Inflammatory macrophage treated with lipopolysaccharide for 1 hour (primary cell): ENCODE measurements around the gene ZCWPW1.
"Not testable (repeated sequence)": the region's sequence is repeated elsewhere in the genome, so short reads cannot be mapped to it uniquely, and the experiment has no call there.

Experiments
- DNase-seq, 2 donors: peaks; one replicate each; pipeline ENCODE4 v3.0.0-alpha.2; 2020 to 2022

Gene ZCWPW1

DNA sequence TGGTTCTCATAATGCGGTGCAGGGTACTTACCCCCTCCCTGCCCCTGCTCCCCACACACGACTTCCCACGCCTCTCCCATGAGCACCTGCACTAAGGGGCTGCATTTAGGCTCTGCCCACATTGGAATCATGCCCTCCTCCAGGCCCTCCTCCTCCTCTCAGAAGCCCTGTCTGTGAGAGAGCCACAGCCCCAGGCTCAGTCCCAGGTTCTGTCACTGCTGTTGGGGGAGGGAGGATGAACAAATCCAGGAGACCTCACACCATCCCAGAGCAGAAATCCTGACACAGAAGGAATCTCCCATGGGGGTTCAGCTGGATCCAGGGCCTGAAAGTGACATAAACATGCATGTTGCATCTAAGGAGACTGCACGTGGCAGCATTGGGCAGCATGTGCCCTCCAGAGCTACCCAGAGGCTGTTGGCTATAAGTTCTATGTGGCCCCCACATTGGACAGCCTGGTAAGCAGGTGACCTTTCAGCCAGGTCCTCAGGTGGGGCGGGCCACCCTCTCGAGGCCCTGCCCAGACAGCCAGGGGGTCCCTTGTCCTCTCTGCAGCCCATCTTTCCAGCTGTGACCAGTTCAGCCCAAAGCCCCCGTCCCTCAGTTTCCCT lies 56.8 kb downstream of the ZCWPW1 start:
- peak in 1 of 2 donors; percentile 85 for DNase-seq

DNA sequence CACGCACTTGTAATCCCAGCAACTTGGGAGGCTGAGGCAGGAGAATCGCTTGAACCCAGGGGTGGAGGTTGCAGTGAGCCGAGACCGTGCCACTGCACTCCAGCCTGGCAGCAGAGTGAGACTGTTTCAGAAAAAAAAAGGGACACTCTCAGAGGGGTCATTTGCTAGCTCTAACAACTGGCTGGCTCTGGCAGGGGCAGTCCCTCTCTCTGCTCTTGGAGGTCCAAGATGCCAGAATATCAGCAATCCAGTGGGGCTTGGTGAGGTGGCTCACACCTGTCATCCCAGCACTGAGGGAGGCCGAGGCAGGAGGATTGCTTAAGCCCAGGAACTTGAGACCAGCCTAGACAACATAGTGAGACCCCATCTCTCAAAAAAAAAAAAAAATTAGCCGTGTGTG lies 57.8 kb downstream of the ZCWPW1 start:
- DNase-seq = no peak

DNA sequence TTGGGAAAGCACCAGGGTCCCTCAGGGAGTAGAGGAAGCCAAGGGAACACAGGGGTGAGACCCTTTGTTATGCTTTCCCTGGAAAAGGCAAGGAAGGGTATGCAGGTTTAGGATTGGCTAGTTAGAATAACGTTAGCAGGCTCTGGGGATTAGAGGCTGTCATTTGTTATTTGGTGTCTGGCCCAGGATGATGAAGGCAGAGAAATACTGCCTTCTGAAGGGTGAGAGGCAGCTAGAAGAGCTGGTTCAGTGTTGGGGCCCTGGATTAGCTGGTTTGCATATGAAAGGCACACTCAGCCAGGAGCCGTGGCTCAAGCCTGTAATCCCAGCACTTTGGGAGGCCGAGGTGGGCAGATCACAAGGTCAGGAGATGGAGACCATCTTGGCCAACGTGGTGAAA lies 58.2 kb downstream of the ZCWPW1 start:
- DNase-seq = no peak

DNA sequence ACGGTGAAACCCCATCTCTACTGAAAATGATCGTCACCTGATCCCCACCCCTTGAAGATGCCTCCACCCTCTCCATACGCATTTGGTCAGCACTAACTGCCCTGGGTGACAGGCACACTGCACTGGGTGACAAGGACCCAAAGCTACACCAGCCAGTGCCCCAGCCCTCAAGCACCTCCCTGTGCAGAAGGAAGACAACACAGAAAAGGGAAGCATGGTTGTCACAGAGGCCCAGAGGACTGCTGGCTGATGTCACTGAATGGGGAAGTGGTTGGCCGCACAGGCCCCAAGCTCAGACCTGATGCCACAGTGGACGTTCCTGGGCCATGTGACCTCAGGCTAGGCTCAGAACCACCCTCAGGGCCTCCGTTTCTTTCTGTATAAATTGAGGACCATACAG lies 59.4 kb downstream of the ZCWPW1 start:
- DNase-seq = peak; percentile 92 to 98

DNA sequence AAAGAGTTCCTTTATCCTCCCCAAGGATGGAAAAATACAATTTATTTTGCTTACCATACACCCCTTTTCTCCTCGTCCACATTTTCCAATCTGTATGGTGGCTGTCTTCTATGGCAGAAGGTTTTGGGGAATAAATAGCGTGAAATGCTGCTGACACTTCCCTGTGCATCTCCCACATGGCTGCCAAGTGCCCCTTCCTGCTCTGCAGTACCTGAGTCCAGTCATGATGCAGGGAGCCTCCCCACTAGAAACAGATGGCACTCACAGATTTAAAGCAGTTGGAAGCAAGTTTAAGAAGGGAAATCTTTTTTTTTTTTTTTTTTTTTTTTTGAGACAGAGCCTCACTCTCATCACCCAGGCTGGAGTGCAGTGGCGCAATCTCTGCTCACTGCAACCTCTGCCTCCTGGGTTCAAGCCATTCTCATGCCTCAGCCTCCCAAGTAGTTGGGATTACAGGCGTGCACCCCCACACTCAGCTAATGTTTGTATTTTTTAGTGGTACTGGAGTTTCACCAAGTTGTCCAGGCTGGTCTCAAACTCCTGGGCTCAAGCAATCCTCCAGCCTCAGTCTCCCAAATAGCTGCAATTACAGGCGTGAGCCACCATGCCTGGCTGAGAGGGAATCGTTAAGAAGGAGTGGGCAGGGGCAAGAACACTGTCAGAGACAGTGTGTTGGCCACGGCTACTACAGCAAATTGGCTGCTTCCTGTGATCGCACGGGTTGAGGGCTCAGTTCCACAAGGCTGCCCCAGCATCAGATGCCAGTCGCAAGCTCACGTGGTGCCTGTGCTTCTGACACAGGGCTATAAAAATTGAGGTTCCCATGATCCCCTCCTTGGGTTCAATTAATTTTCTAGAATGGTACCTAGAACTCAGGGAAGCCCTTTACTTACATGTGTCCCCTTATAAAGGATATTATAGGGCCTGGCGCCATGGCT lies 60.6 kb downstream of the ZCWPW1 start:
- peak in 1 of 2 donors; percentile 67 for DNase-seq

DNA sequence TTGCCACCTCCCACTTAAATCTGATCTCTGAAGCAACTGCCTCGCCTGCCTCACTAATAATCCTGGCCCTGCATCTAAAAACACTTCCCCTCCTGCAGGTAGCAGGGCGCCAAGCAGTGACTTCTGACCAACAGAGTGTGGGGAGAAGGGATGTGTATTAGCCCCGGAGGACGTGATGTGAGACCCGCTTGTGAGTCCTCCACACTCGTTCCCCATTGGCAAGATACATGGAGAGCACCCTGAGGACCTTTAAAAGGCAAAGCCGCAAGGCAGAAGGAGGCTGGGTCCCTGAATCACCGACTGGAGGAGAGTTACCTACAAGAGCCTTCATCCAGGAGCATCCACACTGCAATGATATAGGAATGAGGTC lies 61.3 kb downstream of the ZCWPW1 start:
- no peak for DNase-seq

DNA sequence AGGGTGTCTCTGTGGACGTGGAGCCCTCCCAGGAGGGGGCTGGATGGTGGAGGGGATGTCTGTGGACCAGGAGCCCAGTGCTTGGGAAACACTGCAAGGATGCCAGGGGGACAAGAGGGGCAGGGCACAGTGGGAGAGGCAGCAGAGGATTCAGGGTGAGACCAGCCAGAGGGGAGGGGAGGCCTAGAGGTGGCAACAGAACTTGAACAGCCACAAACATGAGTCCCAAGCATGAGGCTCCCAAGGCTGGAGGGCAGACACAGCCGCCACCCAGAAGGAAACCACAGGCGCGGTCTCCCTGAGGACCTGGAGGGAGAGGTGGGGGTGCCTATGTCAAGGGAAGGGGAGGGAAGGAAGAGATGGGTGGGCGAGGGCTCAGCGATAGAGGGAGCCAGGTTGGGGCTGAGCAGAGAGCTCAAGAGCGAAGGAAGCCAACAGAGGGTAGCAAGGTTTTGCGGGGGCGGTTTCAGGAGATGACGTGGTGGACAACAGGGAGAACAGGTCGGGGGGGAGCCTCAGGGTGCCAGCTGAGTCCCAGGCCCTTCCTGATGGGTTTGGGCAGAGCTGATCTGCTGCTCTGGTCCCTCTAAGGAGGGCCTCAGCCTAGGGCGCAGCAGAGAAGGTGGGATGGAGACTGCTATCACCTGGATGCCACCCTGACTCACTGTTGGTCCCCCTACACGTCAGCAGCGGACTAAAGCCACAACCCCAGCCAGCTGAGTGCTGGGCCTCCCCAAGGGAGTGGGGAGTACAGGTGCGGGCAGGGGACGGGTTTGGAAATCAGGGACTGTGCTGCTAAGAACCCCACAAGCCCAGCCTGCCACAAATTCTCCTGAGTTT lies 61.9 kb downstream of the ZCWPW1 start:
- no peak for DNase-seq

DNA sequence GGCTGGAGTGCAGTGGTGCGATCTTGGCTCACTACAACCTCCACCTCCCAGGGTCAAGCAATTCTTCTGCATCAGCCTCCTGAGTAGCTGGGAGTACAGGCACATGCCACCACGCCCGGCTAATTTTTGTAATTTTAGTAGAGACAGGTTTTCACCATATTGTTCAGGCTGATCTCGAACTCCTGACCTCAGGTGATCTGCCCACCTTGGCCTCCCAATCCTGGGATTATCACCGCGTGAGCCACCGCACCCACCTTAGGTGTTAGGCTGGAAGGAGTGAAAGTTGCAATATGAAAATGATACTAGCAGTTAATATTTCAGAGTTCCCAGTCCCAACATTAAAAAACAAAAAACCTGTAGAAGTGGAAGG lies 62.5 kb downstream of the ZCWPW1 start:
- DNase-seq = not testable (repeated sequence)

DNA sequence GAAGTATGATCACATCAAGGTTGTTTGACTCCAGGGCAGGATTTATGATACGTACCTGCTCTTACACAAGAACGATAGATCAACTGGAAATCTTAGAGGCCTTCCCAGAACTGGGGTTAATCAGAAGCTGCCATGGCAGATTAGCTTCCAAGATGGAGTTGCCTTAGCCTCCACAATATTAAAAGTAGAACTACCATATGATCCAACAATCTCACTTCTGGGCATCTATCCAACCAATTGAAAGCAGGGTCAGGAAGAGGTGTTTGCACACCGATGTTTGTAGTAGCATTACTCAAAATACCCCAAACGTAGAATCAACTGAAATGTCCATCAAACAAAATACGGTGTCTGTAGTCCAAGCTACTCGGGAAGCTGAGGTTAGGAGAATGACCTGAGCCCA lies 64.0 kb downstream of the ZCWPW1 start:
- DNase-seq = no peak

DNA sequence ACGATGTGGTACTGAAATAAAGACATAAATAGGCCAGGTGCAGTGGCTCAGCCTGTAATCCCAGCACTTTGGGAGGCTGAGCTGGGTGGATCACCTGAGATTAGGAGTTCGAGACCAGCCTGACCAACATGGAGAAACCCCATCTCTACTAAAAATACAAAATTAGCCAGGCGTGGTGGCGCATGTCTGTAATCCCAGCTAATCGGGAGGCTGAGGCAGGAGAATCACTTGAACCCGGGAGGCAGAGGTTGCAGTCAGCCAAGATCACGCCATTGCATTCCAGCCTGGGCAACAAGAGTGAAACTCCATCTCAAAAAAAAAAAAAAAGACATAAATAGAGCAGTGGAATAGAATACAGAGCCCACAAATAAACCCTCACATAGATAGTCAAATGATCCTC lies 64.7 kb downstream of the ZCWPW1 start:
- DNase-seq = not testable (repeated sequence)

DNA sequence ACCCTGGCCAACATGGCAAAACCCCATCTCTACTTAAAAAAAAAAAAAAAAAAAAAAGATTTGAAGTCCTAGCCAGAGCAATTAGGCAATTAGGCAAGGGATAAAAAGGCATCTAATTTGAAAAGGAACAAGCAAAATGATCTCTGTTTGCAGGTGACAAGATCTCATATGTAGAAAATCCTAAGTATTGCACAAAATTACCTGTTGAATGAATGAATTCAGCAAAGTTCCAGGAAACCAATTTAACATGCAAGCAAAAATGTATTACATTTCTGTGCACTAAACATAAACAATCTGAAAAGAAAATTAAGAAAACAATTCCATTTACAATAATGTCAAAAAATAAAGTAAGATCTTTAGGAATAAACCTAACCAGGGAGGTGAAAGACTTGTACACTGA lies 65.4 kb downstream of the ZCWPW1 start:
- DNase-seq = no peak

DNA sequence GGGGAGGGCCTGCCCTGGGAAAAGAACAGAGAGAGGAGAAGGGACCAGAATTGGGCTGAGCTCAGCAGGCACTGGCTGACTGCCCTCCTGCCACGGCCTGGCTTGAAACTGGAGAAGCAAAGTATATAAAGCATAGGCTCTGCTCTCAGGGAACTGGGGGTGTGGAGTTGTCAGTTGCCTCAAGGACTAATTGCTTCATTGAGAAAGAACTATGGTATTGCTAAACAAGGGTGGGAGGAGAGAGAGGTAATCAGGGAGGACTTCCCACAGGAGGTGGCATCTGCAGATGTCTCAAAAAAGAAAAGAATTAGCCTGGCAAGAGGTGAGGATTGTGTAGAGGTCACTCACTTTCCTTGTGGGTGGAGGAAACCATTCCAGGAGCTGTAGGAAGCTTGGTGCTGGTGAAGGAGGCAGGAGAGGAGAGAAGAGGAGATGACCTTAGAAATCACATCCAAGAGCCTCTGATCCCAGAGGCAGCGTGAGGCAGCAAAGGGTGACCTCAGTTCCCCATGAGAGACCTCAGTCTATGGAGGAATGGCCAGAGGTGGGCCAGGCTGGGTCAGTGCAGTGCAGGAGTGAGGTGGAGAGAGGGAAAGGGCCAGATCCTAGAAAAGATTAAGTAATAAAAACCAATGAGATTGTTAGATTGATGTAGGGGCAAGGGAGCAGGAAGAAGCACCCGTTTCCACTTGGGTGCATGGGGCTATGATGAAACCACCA lies 68.2 kb downstream of the ZCWPW1 start:
- DNase-seq = peak; percentile 76 to 89

DNA sequence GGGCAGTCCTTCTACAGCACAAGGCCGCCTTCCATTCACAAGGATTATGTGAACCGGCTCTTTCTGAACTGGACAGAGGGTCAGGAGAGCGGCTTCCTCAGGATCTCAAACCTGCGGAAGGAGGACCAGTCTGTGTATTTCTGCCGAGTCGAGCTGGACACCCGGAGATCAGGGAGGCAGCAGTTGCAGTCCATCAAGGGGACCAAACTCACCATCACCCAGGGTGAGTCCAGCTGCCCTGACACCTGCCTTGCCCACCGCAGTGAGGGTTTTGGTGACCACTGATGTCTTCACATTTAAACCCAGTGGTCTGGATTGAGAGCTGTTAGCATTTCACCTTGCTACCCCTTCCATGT lies 69.7 kb downstream of the ZCWPW1 start:
- no peak for DNase-seq

DNA sequence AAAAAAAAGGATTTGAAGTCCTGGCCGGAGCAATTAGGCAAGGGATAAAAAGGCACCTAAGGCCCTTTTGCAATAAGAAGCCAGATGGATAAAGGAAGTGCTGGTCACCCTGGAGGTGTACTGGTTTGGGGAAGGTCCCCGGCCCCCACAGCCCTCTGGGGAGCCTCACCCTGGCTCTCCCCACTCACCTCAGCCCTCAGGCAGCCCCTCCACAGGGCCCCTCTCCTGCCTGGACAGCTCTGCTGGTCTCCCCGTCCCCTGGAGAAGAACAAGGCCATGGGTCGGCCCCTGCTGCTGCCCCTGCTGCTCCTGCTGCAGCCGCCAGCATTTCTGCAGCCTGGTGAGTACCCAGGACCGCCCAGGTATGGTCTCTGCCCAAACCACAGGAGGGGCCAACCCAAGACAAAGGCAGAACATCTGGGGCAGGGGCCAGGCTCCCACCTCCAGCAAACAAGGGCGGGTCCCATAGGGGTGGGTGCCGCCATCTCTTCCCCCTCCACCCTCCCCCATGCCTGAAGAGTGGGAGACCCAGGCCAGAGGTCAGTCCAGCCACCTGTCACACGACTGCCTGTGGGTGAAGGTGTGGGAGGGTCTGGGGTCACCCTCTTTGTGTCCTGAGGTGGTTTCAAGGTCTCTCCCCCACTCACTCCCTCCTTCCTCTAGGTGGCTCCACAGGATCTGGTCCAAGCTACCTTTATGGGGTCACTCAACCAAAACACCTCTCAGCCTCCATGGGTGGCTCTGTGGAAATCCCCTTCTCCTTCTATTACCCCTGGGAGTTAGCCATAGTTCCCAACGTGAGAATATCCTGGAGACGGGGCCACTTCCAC lies 70.3 kb downstream of the ZCWPW1 start, which contains the start of gene PILRB:
Gene PILRB (plus strand): TSS at position 91 of the 830 bp plus-strand sequence. CDS start 186 bp downstream, at position 277.
- no peak for DNase-seq

DNA sequence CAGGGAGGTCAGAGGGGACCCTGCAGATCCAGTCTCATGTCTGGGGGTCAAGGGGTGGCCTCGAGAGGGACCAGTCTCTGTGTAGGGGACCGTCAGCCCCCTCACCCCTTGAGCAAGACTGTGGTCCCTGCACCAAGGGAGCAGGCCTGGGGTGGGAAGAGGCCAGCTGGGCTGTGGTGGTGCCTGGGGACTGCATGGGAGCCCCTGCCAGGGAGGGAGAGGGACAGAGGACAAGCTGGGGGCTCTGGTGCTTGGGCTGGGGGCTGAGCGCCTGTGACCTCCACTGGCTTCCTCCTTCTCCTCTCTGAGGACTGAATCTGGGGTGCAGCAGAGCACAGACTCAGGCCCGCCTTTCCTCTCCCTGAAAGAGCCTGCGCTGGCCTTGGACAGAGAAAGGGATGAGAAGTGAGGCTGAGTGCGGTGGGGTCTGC lies 71.4 kb downstream of the ZCWPW1 start:
- no peak for DNase-seq

DNA sequence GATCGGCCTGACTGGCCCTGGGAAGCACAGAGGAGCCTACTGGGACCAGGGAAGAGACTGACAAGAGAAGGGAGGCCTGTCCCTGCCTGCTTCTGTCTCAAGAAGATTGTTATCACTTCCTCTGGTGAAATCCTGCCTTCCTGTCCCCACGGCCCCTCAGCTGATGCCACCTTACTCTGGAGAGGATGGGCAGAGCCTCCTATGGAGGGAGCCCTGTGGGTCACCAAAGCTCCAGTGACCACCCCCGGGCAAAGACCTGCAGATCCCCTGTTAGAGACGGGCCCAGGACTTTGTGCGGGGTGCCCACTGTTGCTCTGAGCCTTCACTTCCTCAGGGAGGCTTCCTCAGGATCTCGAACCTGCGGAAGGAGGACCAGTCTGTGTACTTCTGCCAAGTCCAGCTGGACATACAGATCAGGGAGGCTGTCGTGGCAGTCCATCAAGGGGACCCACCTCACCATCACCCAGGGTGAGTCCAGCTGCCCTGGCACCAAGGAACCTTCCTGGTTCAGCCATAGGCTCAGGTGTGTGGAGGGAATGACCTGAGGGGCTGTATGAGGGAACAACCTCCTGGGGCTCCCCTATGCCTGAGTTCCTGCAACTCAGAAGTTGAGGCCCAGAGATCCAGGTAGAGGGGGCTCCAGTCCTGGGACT lies 72.0 kb downstream of the ZCWPW1 start:
- DNase-seq = no peak

DNA sequence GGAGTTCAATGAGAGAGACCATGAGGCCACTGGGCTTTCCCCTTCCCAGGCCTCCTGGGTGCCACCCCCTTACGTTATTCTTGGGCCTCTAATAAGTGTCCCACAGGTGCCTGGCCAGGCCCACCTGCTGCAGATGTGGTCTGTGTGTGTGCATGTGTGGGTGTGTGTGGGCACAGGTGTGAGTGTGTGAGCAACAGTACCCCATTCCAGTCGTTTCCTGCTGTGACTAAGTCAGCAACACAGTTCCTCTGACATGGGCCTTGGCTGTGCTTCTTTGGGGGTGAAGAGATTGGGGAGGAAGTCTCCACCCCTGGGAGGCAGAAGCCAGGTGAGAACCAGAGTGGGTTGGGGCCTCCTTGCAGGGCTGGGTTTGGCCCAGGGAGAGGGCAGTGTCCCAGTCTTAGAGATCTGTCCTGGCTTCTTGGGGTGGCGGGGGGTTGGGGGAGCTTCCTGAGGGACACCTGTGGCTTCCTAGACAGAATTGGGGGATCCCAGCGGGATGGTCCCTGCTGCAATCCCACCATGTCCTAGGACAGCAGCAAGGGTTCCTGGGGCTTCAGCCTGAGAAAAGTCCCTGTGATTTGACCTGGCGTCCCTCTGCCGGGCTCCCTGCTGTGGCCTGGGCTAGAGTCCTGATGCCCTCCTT lies 74.7 kb downstream of the ZCWPW1 start:
- DNase-seq = no peak

DNA sequence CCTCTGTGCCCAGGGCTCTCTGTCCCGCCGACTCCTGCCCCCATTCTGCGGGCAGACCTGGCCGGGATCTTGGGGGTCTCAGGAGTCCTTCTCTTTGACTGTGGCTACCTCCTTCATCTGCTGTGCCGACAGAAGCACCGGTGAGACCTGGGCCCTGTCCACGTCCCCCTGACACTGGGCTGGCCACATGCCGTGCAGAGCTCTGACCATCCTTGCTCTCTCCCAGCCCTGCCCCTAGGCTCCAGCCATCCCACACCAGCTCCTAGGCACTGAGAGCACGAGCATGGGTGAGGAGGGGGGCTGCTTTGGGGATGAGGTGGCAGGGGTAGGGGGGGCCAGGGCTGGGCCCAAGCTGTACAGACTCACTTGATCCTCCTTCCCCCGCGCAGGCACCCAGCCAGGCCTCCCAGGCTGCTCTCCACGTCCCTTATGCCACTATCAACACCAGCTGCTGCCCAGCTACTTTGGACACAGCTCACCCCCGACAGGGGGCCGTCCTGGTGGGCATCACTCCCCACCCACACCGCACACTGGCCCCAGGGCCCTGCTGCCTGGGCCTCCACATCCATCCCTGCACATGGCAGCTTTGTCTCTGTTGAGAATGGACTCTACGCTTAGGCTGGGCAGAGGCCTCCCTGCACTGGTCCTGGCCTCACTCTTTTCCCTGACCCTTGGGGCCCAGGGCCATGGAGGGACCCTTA lies 75.4 kb downstream of the ZCWPW1 start:
- no peak for DNase-seq

DNA sequence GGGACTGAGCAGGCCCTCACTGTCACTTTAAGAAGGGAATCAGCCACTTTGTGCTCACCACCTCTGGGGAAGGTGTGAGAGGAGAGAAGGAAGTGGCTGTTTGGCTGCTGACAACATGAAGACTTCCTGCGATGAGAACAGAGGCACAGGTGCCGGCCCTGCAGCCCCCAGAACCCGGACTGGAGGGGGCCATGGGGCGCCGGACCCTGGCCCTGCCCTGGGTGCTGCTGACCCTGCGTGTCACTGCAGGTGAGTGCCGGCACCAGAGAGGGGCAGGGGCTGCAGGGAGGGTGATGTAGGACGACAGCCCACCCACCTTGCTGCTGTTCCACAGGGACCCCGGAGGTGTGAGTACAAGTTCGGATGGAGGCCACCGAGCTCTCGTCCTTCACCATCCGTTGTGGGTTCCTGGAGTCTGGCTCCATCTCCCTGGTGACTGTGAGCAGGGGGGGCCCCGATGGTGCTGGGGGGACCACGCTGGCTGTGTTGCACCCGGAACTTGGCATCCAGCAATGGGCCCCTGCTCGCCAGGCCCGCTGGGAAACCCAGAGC lies 76.2 kb downstream of the ZCWPW1 start:
- DNase-seq = not testable (repeated sequence)

DNA sequence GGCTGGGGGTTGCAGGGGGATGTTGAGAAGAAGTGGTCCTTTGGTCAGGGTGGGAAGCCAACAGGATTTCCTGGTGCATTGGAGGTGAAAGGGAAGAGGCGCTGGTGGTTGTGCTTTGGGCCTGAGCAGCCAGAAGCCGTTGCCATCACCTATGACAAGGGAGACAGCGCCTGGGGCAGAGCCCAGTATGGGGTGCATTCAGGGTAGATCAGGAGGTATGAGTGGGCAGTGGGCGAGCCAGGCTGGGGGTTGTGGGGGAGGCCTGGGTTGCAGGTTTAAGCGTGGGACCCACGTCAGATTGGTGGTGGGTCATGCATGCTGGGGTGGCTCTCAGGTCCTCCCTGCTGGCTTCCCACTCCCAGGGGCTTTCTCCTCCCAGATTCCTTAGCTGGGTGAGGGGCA lies 76.8 kb downstream of the ZCWPW1 start:
- DNase-seq = no peak
